ENCODE measurements around the gene ZDHHC13.

The ZDHHC13 gene

DNA sequence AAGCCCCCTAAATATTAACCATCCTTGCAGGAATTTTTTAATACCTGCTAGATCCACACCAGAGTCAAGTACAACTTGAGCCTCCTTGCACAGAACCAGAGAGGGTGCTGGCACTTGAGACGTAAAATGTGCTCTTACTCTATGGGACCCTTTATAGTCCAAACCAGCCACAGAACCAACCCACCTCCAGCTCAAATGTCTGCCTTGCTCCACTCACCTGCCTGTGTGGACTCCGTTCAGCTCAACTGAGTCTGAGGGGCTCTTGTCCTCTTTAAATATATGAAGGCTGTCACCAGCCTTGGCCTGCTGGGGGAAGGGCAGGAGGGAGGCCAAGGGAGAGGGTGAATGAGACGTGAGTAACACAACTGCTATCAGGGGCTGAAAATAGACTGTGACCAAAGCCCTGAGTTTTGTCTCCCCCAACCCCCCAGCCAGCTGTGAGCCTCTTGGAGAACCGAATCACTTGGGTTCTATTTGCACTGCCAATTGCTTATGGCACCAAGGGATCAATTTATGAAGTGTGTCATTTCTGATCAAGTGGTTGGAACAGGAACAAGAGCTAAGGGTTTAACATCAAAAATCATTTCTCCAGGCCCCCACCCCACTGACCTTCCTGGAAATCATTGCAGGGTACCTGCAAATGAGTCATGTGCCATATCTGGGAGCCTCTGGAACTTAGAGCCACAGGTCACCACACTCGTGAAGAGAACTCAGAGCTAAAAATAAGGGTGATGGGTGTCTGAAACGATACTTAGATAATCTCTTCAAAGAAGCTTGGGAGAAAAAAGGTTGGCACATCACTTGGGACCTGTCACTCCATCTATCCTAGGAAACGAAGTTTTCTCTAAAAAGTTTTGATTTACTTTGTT is 85.0 kb downstream of the ZDHHC13 start, which contains the start of gene CSRP3:
CSRP3 (minus strand) TSS at position 247 of the 869 bp plus-strand sequence. CDS start 9,535 bp downstream, outside the sequence.
- no peak for DNase-seq (ENCODE audit: low read depth in 1 of 2, low spot score in 1 of 2)

DNA sequence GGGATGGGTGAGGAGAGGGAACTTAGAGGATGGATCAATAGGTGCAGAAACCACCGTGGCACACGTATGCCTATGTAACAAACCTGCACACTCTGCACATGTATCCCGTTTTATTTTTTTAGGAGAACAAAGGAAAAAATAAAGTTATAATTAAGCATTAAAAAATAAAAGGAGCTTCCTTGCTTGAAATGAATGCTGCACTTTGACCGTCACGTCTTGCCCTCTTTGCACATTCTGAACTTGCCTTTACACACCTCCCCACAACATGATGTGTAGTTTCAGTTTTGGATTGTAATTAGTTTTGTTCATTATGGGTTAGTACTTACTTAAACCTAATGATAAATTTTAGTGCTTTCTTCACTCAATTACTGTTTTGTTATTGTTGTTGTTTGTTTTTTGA is 87.9 kb downstream of the ZDHHC13 start:
- DNase-seq (ENCODE audit: low read depth in 1 of 2, low spot score in 1 of 2) = no peak

DNA sequence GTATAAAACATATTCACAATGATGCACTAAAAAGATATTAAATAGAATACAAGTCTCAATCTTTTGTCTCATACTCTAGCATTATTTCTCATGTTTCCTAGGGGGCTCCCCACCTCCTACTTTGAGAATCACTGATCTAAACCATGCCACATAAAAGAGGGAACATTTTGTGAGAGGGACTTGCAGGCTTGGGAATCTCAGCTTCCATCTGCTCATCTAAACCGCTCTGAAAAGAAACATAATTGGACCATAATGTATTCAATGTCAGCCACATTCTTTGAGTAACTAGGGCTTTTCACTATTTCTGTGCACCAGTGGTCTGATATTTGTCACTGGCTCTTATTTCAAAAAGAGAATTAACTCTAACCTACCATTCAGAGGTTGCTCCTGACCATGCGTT is 91.2 kb downstream of the ZDHHC13 start:
- no peak for DNase-seq (ENCODE audit: low read depth in 1 of 2, low spot score in 1 of 2)

DNA sequence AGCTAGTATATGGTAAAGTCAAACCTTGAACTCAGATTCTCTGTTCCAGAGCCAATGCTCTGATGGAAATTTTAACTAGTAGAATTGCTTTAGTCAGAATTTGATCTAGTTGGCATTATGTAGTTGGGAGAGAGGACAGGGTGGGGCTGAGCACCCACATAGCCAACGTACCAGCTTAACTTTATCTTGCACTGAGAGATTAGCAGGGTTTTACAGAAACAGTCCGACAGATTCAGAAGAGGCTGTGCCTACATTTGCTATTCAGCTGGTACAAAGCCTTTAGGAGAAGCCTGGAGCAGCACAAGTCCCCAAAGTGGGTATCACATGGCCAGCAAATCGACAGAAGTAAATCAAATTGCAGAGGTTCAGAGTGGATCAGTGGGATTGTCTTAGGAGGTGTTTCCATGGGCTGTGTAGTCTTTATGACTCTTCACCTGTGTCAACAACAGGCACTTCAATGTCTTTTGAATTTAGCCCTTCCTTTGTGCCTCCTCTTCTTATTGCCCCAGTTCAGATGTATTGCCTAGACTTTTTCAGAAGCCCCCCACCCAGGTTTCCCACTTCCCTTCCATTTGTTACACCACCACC is 92.1 kb downstream of the ZDHHC13 start:
- DNase-seq (ENCODE audit: low read depth in 1 of 2, low spot score in 1 of 2) = no peak

DNA sequence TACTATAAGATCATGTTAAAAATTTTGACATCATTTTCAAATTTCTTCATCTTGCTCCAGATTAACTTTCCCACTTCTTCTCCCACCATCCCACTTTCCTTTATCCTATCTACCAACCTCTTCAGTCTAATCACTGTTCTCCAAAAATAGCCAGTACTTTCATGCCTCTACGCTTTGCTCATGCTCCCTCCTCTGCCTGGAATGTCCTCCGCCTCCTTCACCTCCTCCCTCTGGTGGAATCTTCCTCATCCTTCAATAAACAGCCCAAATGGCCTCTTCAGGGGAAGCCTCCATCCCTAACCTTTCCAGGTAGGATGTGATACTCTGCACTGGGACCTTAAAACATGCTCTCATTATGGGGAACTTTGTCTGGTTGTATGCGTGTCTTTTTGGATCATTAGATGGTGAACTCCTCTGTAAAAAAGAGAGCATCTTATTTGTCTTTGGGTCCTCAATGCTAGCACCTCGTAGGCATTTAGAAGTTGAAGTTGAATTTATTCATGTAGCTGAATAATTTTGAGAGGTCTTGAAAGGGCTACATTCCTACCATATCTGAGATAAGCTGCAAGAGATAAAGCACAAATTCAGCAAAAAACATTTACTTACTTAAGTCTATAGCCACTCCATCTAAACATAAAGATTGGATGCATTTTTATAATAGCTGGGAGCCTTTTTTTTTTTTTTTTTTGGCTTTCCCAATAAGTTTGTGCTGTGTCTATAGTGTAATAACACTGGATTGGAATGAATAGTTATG is 92.8 kb downstream of the ZDHHC13 start:
- DNase-seq (ENCODE audit: low read depth in 1 of 2, low spot score in 1 of 2) = no peak

DNA sequence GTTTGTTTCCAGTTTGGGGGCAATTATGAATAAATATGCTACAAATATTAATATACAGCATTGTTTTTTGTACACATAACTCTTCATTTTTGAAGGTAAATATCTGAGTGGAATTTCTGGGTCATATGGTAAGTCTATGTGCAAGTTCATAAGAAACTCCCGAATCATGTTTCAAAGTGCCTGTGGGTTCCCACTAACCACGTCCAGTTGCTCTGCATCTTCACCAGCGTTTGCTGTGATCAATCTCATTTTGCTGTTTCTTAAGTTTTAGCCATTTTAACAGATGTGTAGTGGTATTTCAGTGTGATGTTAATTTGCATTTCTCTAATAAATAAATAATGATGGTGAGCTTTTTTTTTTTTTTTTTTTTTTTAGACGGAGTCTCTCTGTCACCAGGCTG is 99.1 kb downstream of the ZDHHC13 start:
- DNase-seq (ENCODE audit: low read depth in 1 of 2, low spot score in 1 of 2) = no peak

DNA sequence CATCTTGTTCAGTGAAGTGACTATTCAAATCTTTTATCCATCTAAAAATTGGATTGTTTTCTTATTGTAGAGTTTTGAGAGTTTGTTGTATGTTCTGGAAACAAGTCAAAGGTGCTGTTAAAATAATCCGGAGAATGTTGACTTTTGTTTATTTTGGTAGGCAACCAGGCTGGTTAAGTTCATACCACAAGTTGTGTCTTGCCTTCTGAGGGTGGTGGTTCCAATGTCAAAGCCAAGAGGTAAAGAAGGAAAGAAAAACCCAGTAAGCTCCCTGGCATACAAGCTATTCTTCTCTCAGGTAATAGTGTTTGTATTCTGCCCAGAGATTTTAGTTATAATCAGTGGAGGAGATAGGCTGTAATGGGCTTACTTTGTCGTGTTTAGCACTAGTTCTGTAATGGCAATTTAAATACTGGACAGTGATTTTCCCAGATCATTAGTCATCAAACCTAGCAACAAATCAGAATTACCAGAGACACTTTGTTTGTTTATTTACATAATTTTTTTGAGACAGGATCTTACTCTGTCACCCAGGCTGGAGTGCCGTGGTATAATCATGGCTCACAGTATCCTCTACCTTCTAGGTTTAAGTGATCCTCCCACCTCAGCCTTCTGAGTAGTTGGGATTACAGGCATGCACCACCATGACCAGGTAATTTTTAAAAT is 99.9 kb downstream of the ZDHHC13 start:
- no peak for DNase-seq (ENCODE audit: low read depth in 1 of 2, low spot score in 1 of 2)

DNA sequence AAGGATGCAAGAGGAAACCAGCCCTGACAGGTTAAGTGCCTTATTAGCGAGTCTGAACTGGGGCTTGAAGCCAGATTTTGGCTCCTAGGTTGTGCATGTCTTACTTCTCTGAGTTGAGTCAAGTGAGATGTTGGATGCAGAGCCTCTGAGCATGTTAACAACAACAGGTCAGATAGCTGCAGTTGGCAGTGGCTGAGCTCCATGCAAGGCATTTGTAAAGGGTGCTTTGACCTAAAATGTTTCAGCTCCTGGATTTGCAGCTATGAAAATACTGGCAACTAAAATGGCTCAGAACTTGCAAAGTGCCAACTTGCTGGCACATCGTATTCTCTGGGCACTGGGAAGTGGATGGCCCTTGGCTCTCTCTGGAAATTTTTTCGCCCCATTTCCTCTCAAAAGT is 101.2 kb downstream of the ZDHHC13 start:
- no peak for DNase-seq (ENCODE audit: low read depth in 1 of 2, low spot score in 1 of 2)

DNA sequence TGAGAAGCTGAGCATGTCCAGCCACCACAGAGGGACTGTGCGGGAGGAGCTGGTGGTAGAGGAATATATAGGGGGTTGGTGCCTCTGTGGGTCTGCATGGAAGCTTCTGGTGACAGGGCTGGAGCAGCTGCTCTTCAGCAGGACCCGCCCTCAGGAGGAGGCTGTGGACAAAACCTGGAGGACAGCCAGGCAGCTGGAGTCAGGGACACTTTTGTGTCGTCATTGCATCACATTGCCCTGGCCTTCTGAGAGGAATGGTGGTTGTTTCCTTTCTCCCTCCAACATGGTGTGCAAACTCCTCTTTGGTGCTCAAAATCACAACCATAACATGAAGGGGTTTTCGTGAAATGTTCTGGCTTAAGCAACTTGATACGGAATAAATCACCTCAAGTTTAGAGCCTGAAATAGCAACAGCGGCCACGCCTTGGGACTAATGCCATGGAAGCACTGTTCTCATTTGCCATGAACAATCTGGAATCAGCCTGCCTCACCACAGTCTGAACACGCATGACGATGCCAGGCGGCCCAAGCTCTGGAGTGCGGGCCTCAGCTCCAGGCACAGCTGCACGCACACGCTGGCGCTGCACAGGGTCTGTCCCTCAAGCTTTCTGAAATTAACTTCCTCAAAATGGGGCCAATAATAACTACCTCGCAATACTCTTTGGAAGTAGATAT is 102.0 kb downstream of the ZDHHC13 start:
- no peak for DNase-seq (ENCODE audit: low read depth in 1 of 2, low spot score in 1 of 2)

DNA sequence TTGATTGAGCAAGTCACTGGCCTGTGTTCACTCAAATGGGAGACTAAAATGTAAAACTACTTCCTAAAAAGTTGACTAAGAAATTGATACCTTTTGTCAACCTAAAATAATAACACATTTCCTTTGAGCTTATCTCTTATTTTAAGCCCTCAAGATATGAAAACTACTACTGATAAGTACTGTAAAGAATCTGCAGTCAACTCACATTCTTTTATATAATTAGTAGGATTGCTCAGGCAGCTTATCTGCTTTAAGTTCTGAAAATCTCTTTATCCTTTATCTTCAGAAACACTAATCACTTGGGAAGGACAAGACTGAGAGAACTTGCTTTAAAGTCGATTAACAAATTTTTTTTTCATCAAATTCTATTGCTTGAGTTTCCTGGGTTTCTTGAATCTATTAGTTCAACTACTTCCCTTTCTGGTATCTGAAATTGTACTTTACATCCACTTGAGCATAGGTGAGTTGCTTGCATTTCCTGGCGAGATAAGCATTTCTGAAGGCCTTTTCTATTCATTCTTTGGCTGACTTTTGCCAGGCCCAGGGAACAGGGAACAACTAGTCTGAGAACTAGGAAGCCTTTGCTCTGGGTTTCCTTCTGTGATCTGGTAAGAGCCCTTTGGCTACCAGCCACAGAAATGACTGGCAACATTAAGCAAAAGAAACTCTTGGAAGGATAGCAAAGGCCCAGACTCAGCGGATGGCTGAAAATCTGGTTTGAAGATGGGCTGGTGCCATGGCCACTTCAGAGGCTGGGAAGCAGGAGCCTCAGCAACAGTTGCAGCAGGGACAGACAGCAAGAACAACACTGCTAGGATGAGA is 104.1 kb downstream of the ZDHHC13 start:
- no peak for DNase-seq (ENCODE audit: low read depth in 1 of 2, low spot score in 1 of 2)

DNA sequence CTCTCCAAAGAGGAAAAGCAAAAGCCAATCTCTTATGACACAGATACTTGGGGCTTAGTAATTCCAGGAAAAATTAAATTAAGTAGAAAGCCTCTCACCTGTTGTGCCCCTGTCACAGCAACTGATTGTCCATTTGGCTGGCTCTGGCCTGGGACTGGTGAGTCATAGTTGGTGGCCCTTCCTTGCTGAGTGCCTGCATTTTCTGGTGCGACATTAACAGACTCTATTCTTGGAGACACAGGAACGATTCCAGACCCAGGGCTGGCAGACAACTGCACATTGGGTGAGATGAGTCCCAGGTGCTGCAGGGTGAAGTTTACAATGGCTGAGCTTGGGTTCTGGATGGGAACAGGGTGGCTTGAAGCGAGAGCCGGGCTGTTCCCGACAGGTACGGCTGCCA is 108.2 kb downstream of the ZDHHC13 start:
- DNase-seq (ENCODE audit: low read depth in 1 of 2, low spot score in 1 of 2) = no peak

DNA sequence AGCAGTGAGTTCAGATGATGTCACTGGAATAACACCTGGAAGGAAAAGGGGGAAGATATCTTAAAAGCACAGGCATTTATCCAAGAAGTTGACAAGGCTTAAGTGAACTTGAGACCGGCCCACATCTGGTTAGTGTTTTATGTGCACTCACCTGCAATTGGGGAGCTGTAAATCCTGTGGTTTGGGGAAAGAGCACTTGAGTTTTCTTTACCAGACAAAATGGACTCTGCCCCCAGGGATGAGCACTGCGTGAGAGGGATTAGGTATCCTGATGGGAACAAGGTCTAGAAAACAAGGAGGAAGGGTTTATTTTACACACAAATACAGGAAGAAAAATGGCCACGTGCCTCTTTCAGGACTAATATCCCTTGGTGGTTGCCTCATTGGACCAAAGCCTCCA is 108.6 kb downstream of the ZDHHC13 start:
- no peak for DNase-seq (ENCODE audit: low read depth in 1 of 2, low spot score in 1 of 2)
